IMR-90 (cell line): ENCODE results near the gene KRTAP20-1. TPM values are rescaled to one million over a fixed set of nuclear protein-coding genes. Genes with fewer than 3 reads are reported as not detected.

Source experiments
- ATAC-seq: fragments of 200-7000 bp; cut with Tn5 transposase; 2 replicates; pipeline ENCODE4 v1.9.1; 2020; ENCODE audit warnings: low read depth, mild to moderate bottlenecking, moderate library complexity
- BruUV-seq: library from RNA; stranded (reverse); fragments of 400-500 nt; replicated peaks from 2 replicates; lab custom pipeline; 2021; lab: Mats Ljungman, UMichigan
- CTCF ChIA-PET: fragments of 300-600 bp; formaldehyde crosslinking; extraction: SDS; loops from one replicate; lab custom pipeline; 2021; ENCODE audit warnings: antibody characterized with exemption; lab: Yijun Ruan, JAX
- POLR2A ChIA-PET: fragments of 300-600 bp; sonication (Branson Sonifier 250); formaldehyde crosslinking; loops from one replicate; lab custom pipeline; 2022; ENCODE audit warnings: antibody characterized with exemption; ENCODE audit not compliant: unreplicated experiment; lab: Charles Lee
- DNase-seq: peaks from one replicate; pipeline ENCODE4 v3.0.0; 2013
- H2AFZ ChIP-seq: replicated peaks from 2 replicates; pipeline ENCODE3; 2013; ENCODE audit warnings: low read length, mild to moderate bottlenecking; ENCODE audit not compliant: poor library complexity
- H2AK5ac ChIP-seq: 2 replicates; pipeline ENCODE4 v1.6.1; 2013; ENCODE audit warnings: low read depth, low read length, inconsistent platforms
- H2AK9ac ChIP-seq: replicated peaks from 2 replicates; pipeline ENCODE3; 2013; ENCODE audit warnings: mild to moderate bottlenecking, low read depth, low read length, moderate library complexity; ENCODE audit not compliant: poor library complexity
- H2BK120ac ChIP-seq: 2 replicates; pipeline ENCODE4 v1.6.1; 2013; ENCODE audit warnings: low read depth, low read length, inconsistent platforms
- H2BK15ac ChIP-seq: 3 replicates; pipeline ENCODE4 v1.6.1; 2013; ENCODE audit warnings: low read depth, low read length, inconsistent platforms
- H2BK20ac ChIP-seq: 2 replicates; pipeline ENCODE4 v1.6.1; 2013; ENCODE audit warnings: low read depth, mild to moderate bottlenecking, inconsistent platforms, low read length, moderate library complexity
- H2BK5ac ChIP-seq: 2 replicates; pipeline ENCODE4 v1.6.1; 2013; ENCODE audit warnings: mild to moderate bottlenecking, low read depth, low read length, inconsistent platforms; ENCODE audit not compliant: poor library complexity, severe bottlenecking
- H3K14ac ChIP-seq: replicated peaks from 2 replicates; pipeline ENCODE4 v1.6.1; 2013; ENCODE audit warnings: low read depth, low read length, inconsistent platforms
- H3K18ac ChIP-seq: 2 replicates; pipeline ENCODE4 v1.6.1; 2013; ENCODE audit warnings: low read depth, low read length, control low read depth
- H3K23ac ChIP-seq: 2 replicates; pipeline ENCODE4 v1.6.1; 2013; ENCODE audit warnings: low read depth, low read length, inconsistent platforms
- H3K27ac ChIP-seq: 2 replicates; pipeline ENCODE4 v1.5.1; 2013; ENCODE audit warnings: mild to moderate bottlenecking, control low read depth, low read length; ENCODE audit not compliant: insufficient read depth
- H3K27me3 ChIP-seq: 2 replicates; pipeline ENCODE4 v1.6.1; 2013; ENCODE audit warnings: low read length; ENCODE audit not compliant: control insufficient read depth, insufficient read depth
- H3K36me3 ChIP-seq: 2 replicates; pipeline ENCODE4 v1.6.1; 2013; ENCODE audit warnings: low read length, mixed read lengths; ENCODE audit not compliant: control insufficient read depth, insufficient read depth
- H3K4ac ChIP-seq: 2 replicates; pipeline ENCODE4 v1.6.1; 2013; ENCODE audit warnings: low read depth, low read length, inconsistent platforms
- H3K4me1 ChIP-seq: 2 replicates; pipeline ENCODE4 v1.6.1; 2013; ENCODE audit warnings: low read length, mixed read lengths; ENCODE audit not compliant: control insufficient read depth, insufficient read depth
- H3K4me2 ChIP-seq: 2 replicates; pipeline ENCODE4 v1.6.1; 2013; ENCODE audit warnings: low read depth, mild to moderate bottlenecking, control low read depth, low read length, moderate library complexity
- H3K4me3 ChIP-seq: 2 replicates; pipeline ENCODE4 v1.5.1; 2013; ENCODE audit warnings: low read depth, mild to moderate bottlenecking, control low read depth, low read length, moderate library complexity; ENCODE audit not compliant: insufficient read depth
- H3K56ac ChIP-seq: 2 replicates; pipeline ENCODE4 v1.6.1; 2013; ENCODE audit warnings: low read length, inconsistent platforms; ENCODE audit not compliant: insufficient read depth; ENCODE audit errors: extremely low read depth
- H3K79me1 ChIP-seq, 2 experiments: 2 replicates each; pipeline ENCODE4 v1.6.1; 2013; ENCODE audit warnings: low read length in 2 of 2, inconsistent platforms in 1 of 2, low read depth in 1 of 2
- H3K9ac ChIP-seq: 2 replicates; pipeline ENCODE4 v1.6.1; 2013; ENCODE audit warnings: low read depth, low read length, control low read depth
- H3K9me1 ChIP-seq: 2 replicates; pipeline ENCODE4 v1.6.1; 2013; ENCODE audit warnings: low read length, inconsistent platforms; ENCODE audit not compliant: insufficient read depth
- H3K9me3 ChIP-seq: 2 replicates; pipeline ENCODE4 v1.6.1; 2013; ENCODE audit warnings: low read length; ENCODE audit not compliant: control insufficient read depth, insufficient read depth
- H4K20me1 ChIP-seq: 2 replicates; pipeline ENCODE4 v1.6.1; 2013; ENCODE audit warnings: low read length, inconsistent platforms; ENCODE audit not compliant: insufficient read depth
- H4K5ac ChIP-seq: 2 replicates; pipeline ENCODE4 v1.6.1; 2013; ENCODE audit warnings: mild to moderate bottlenecking, low read depth, low read length, control low read depth
- H4K8ac ChIP-seq, 2 experiments: 2 replicates each; pipeline ENCODE4 v1.6.1; 2013; ENCODE audit warnings: low read depth in 2 of 2, low read length in 2 of 2, control low read depth in 1 of 2, inconsistent platforms in 1 of 2
- H4K91ac ChIP-seq: 2 replicates; pipeline ENCODE4 v1.6.1; 2013; ENCODE audit warnings: low read depth, low read length, inconsistent platforms; ENCODE audit not compliant: insufficient read depth
- BHLHE40 ChIP-seq: fragments of 150-350 bp; IDR thresholded peaks from 2 replicates; pipeline ENCODE4 v1.6.1; 2016; ENCODE audit warnings: mild to moderate bottlenecking, low read depth, low read length
- CTCF ChIP-seq: conservative IDR thresholded peaks from 2 replicates; pipeline ENCODE4 v1.5.1; 2012; ENCODE audit warnings: mild to moderate bottlenecking, low read depth, low read length, improper control_type of control experiment
- FOS ChIP-seq: fragments of 150-350 bp; IDR thresholded peaks from 2 replicates; pipeline ENCODE4 v1.6.1; 2016; ENCODE audit warnings: low read depth, low read length
- MAFK ChIP-seq: IDR thresholded peaks from 2 replicates; pipeline ENCODE4 v1.6.1; 2012; ENCODE audit warnings: low read depth, low read length, improper control_type of control experiment
- POLR2A ChIP-seq: IDR thresholded peaks from 2 replicates; pipeline ENCODE4 v1.6.1; 2012; ENCODE audit warnings: mild to moderate bottlenecking, low read depth, low read length
- WGBS, 2 experiments: methylation state at CpG; one replicate each; pipeline versions ENCODE4 v1.1.5 to v1.1.7; 2013; ENCODE audit warnings: missing lambda C conversion rate in 2 of 2; ENCODE audit not compliant: insufficient read length in 1 of 2; ENCODE audit errors: extremely low coverage in 2 of 2; 5-methylcytosine and 5-hydroxymethylcytosine counted together
- dilution Hi-C: fragments of 300-500 bp; cut with HindIII; formaldehyde crosslinking; loops from one replicate; pipeline ENCODE4 v1.14.3; 2018; ENCODE audit warnings: low sequenced_read_pairs; ENCODE audit not compliant: unreplicated experiment
- in situ Hi-C: fragments of 300-500 bp; cut with MboI; formaldehyde crosslinking; loops from 3 replicates; pipeline ENCODE4 v1.14.3; 2019; ENCODE audit warnings: low sequenced_read_pairs, inconsistent platforms, mixed read lengths
- intact Hi-C: fragments of 100-400 bp; cut with micrococcal nuclease; formaldehyde crosslinking; loops from 2 replicates; pipeline ENCODE4 v1.10.0; 2022
- polyA plus RNA-seq, 3 experiments: library from polyadenylated mRNA; depleted of rRNA; stranded (reverse); fragments of >200 nt; gene quantifications; 2 replicates each; pipeline ENCODE4 v1.2.3, GENCODE V29; 2012; ENCODE audit warnings: low replicate concordance in 1 of 3
- total RNA-seq: library from RNA; depleted of rRNA; stranded (reverse); fragments of >200 nt; gene quantifications from 2 replicates; pipeline ENCODE4 v1.2.3, GENCODE V29; 2012

Gene KRTAP20-1
- total and polyA plus RNA-seq, 2 of the 4 experiments (the other 2 are of a cell fraction), result not detected

- Histone ChIP-seq H3K79me1 (no peaks in the 10 kb centered on the region), H3K9ac (no peak within 1 kb of the TSS), H3K4me3 (no peak within 1 kb of the TSS), H2AK5ac (no peak within 1 kb of the TSS), H4K8ac (no peak within 1 kb of the TSS), H3K27me3 (no peaks in the 10 kb centered on the region), H3K36me3 (no peaks in the 10 kb centered on the region), H3K14ac (no peak within 1 kb of the TSS), H2BK20ac (no peak within 1 kb of the TSS), H2AK9ac (no peak within 1 kb of the TSS), H2BK5ac (no peak within 1 kb of the TSS), H3K18ac (no peak within 1 kb of the TSS), H3K56ac (no peak within 1 kb of the TSS), H3K4me1 (no peaks in the 10 kb centered on the region), H4K91ac (no peak within 1 kb of the TSS), H2BK15ac (no peak within 1 kb of the TSS), H2AFZ (no peak within 1 kb of the TSS), H3K27ac (no peak within 1 kb of the TSS), H3K9me3 (peaks cover 6% of the 10 kb centered on the region; the same call in 1 of the 2 replicates), H4K5ac (no peak within 1 kb of the TSS), H4K20me1 (no peaks in the 10 kb centered on the region), H3K23ac (no peak within 1 kb of the TSS), H3K9me1 (no peaks in the 10 kb centered on the region), H3K4me2 (no peak within 1 kb of the TSS), H2BK120ac (no peak within 1 kb of the TSS), H3K4ac (no peak within 1 kb of the TSS)
- WGBS, 2 experiments, result no CpG with 5 or more reads among the region's 2 CpGs
- dilution Hi-C loops (no loop called here), intact Hi-C loops (no loop called here), in situ Hi-C loops (no loop called here)
- ATAC-seq (no peak), DNase-seq (no peak)
- no TSS peak for BruUV-seq
- no peak for TF ChIP-seq FOS
- TF ChIP-seq BHLHE40, result no peak
- TF ChIP-seq CTCF, result no peak
- TF ChIP-seq MAFK, result no peak
- no peak for TF ChIP-seq POLR2A
- POLR2A ChIA-PET, result no interaction called here
- CTCF ChIA-PET, result no interaction called here
Observed at GRCh38 chr21:30642564-30642963, 26.3 kb downstream of the KRTAP20-1 start, which contains the start of gene KRTAP20-3. TSS of gene KRTAP20-3 (plus strand) at chr21:30642864.
